HCT116 (cell line): ENCODE data around the gene CYSLTR2. TPM values are rescaled to one million over a fixed set of nuclear protein-coding genes. Genes with fewer than 3 reads are reported as not detected.

ENCODE experiments used
- ATAC-seq: fragments of 200-7000 bp; cut with Tn5 transposase; 2 replicates; pipeline ENCODE4 v1.9.1; 2020; ENCODE audit warnings: mild to moderate bottlenecking, moderate library complexity
- BruUV-seq: library from RNA; stranded (reverse); fragments of 400-500 nt; replicated peaks from 2 replicates; lab custom pipeline; 2021; lab: Mats Ljungman, UMichigan
- CTCF ChIA-PET: fragments of 300-600 bp; sonication (Branson Sonifier 250); formaldehyde crosslinking; loops from one replicate; lab custom pipeline; 2021; ENCODE audit warnings: antibody characterized with exemption; lab: Charles Lee
- POLR2A ChIA-PET: fragments of 300-600, 350-600 bp; sonication (Branson Sonifier 250); formaldehyde crosslinking; loops from one replicate; lab custom pipeline; 2021; ENCODE audit warnings: antibody characterized with exemption; lab: Charles Lee
- RAD21 ChIA-PET, 2 experiments: fragments of 300-600 bp; sonication (Branson Sonifier 250); formaldehyde crosslinking; loops; one replicate each; lab custom pipeline; 2023; ENCODE audit warnings: low total read pairs in 2 of 2; ENCODE audit not compliant: uncharacterized antibody in 2 of 2, unreplicated experiment in 2 of 2, low non-redundant PET in 1 of 2; lab: Charles Lee
- DNase-seq: peaks from one replicate; pipeline ENCODE4 v3.0.0-alpha.2; 2010; ENCODE audit warnings: low read depth, low spot score
- H2AFZ ChIP-seq: fragments of 200-600 bp; shearing (Covaris generic), sonication (generic); 2 replicates; pipeline ENCODE4 v1.6.1; 2017; ENCODE audit warnings: low read depth, mixed run types, mixed read lengths, antibody characterized with exemption, low read length; ENCODE audit not compliant: poor library complexity, severe bottlenecking
- H3K27ac ChIP-seq: 2 replicates; pipeline ENCODE4 v1.5.1; 2012; ENCODE audit warnings: low read depth, low read length
- H3K27me3 ChIP-seq: fragments of 200-600 bp; sonication (generic); 2 replicates; pipeline ENCODE4 v1.6.1; 2016; ENCODE audit warnings: mixed run types, low read length, mixed read lengths; ENCODE audit not compliant: insufficient read depth
- H3K36me3 ChIP-seq, 2 experiments: fragments of 200-500 bp in 1 of 2; fragments of 200-600 bp in 1 of 2; sonication (Bioruptor generic) in 1 of 2; sonication (generic) in 1 of 2; 2 replicates each; pipeline versions ENCODE4 v1.5.1 to v1.6.1; 2014 to 2016; ENCODE audit warnings: low read length in 2 of 2, inconsistent platforms in 1 of 2, mixed read lengths in 1 of 2, mixed run types in 1 of 2; ENCODE audit not compliant: insufficient read depth in 2 of 2, control insufficient read depth in 1 of 2
- H3K4me1 ChIP-seq, 2 experiments: fragments of 200-600 bp in 1 of 2; sonication (generic) in 1 of 2; 2 replicates each; pipeline versions ENCODE4 v1.5.1 to v1.6.1; 2012 to 2017; ENCODE audit warnings: low read length in 2 of 2, inconsistent platforms in 1 of 2, mild to moderate bottlenecking in 1 of 2, mixed read lengths in 1 of 2, mixed run types in 1 of 2, moderate library complexity in 1 of 2; ENCODE audit not compliant: insufficient read depth in 2 of 2, control insufficient read depth in 1 of 2
- H3K4me2 ChIP-seq: fragments of 200-600 bp; sonication (generic); 2 replicates; pipeline ENCODE4 v1.6.1; 2017; ENCODE audit warnings: mixed run types, low read length, mixed read lengths
- H3K4me3 ChIP-seq, 2 experiments: fragments of 200-600 bp in 1 of 2; sonication (generic) in 1 of 2; replicated peaks in 1 of 2; 2 replicates each; pipeline ENCODE4 v1.5.1; 2011 to 2016; ENCODE audit warnings: low read length in 2 of 2, control low read depth in 1 of 2, low read depth in 1 of 2, mild to moderate bottlenecking in 1 of 2, mixed read lengths in 1 of 2, mixed run types in 1 of 2
- H3K79me2 ChIP-seq: fragments of 200-600 bp; sonication (generic); 2 replicates; pipeline ENCODE4 v1.6.1; 2017; ENCODE audit warnings: mild to moderate bottlenecking, mixed run types, low read length, moderate library complexity, mixed read lengths; ENCODE audit not compliant: insufficient read depth
- H3K9ac ChIP-seq: fragments of 200-600 bp; sonication (generic); 2 replicates; pipeline ENCODE4 v1.6.1; 2016; ENCODE audit warnings: low read length, mixed read lengths
- H3K9me2 ChIP-seq: fragments of 200-600 bp; sonication (generic), shearing (Covaris generic); 2 replicates; pipeline ENCODE4 v1.6.1; 2017; ENCODE audit warnings: mixed run types, mild to moderate bottlenecking, moderate library complexity; ENCODE audit not compliant: insufficient read depth
- H3K9me3 ChIP-seq, 2 experiments: fragments of 200-500 bp in 1 of 2; fragments of 200-600 bp in 1 of 2; sonication (Bioruptor generic) in 1 of 2; sonication (generic) in 1 of 2; 2 replicates each; pipeline ENCODE4 v1.6.1; 2014 to 2017; ENCODE audit warnings: low read length in 2 of 2, mixed read lengths in 2 of 2, inconsistent platforms in 1 of 2, low read depth in 1 of 2, mild to moderate bottlenecking in 1 of 2, mixed run types in 1 of 2, moderate library complexity in 1 of 2; ENCODE audit not compliant: control insufficient read depth in 1 of 2, insufficient read depth in 1 of 2
- H4K20me1 ChIP-seq: fragments of 200-600 bp; sonication (generic), shearing (Covaris generic); 2 replicates; pipeline ENCODE4 v1.6.1; 2017; ENCODE audit warnings: mixed run types, mild to moderate bottlenecking, moderate library complexity; ENCODE audit not compliant: insufficient read depth
- ATF3 ChIP-seq: IDR thresholded peaks from 2 replicates; pipeline ENCODE4 v1.6.1; 2012
- CEBPB ChIP-seq: IDR thresholded peaks from 2 replicates; pipeline ENCODE4 v1.6.1; 2012; ENCODE audit warnings: low read depth
- CTCF ChIP-seq, 3 experiments: fragments of 200-600 bp in 1 of 3; sonication (generic) in 1 of 3; IDR thresholded peaks in 2 of 3; conservative IDR thresholded peaks in 1 of 3; 2 replicates each; pipeline ENCODE4 v1.5.1; 2012 to 2017; ENCODE audit warnings: low read depth in 2 of 3, low read length in 2 of 3, antibody characterized with exemption in 1 of 3, borderline replicate concordance in 1 of 3, control low read depth in 1 of 3, mild to moderate bottlenecking in 1 of 3, mixed read lengths in 1 of 3, mixed run types in 1 of 3, moderate library complexity in 1 of 3; ENCODE audit not compliant: insufficient read depth in 1 of 3
- EGR1 ChIP-seq: IDR thresholded peaks from 2 replicates; pipeline ENCODE4 v1.6.1; 2012; ENCODE audit warnings: low read depth
- FOSL1 ChIP-seq: IDR thresholded peaks from 2 replicates; pipeline ENCODE4 v1.6.1; 2012; ENCODE audit warnings: low read depth
- JUND ChIP-seq: IDR thresholded peaks from 2 replicates; pipeline ENCODE4 v1.6.1; 2012
- MAX ChIP-seq: IDR thresholded peaks from 2 replicates; pipeline ENCODE4 v1.6.1; 2012
- POLR2A ChIP-seq: IDR thresholded peaks from 2 replicates; pipeline ENCODE4 v1.7.0; 2011; ENCODE audit warnings: borderline replicate concordance; ENCODE audit not compliant: insufficient read depth, insufficient read length; ENCODE audit errors: extremely low read depth
- POLR2AphosphoS5 ChIP-seq: IDR thresholded peaks from 2 replicates; pipeline ENCODE4 v1.6.1; 2011; ENCODE audit warnings: mild to moderate bottlenecking, low read depth, low read length, moderate library complexity
- RAD21 ChIP-seq: IDR thresholded peaks from 2 replicates; pipeline ENCODE4 v1.6.1; 2012; ENCODE audit warnings: low read depth, mild to moderate bottlenecking
- REST ChIP-seq: IDR thresholded peaks from 2 replicates; pipeline ENCODE4 v1.6.1; 2012; ENCODE audit warnings: low read depth
- SP1 ChIP-seq: IDR thresholded peaks from 2 replicates; pipeline ENCODE4 v1.6.1; 2012; ENCODE audit warnings: low read depth
- SRF ChIP-seq: IDR thresholded peaks from 2 replicates; pipeline ENCODE4 v1.6.1; 2012; ENCODE audit warnings: low read depth
- ZFX ChIP-seq: fragments of 450-650 bp; IDR thresholded peaks from 2 replicates; pipeline ENCODE4 v1.6.1; 2017
- ZNF274 ChIP-seq: fragments of 200-500 bp; sonication (Bioruptor generic); IDR thresholded peaks from 2 replicates; pipeline ENCODE4 v1.6.1; 2014; ENCODE audit warnings: mild to moderate bottlenecking, low read depth, low read length, inconsistent platforms
- intact Hi-C: fragments of 100-400 bp; cut with micrococcal nuclease; formaldehyde crosslinking; loops from 2 replicates; pipeline ENCODE4 v1.10.0; 2022
- total RNA-seq: library from RNA; stranded (reverse); gene quantifications from one replicate; pipeline ENCODE4 v1.2.1, GENCODE V29; 2021; ENCODE audit not compliant: unreplicated experiment

Gene CYSLTR2
- total RNA-seq, 1 experiment from 2014 or later: not detected

- Histone ChIP-seq H3K9ac (no peak overlapping the region), H3K27me3 (no peaks in the 10 kb centered on the region), H3K36me3 (no peaks in the 10 kb centered on the region), H3K4me1 (no peaks in the 10 kb centered on the region)
- ChIA-PET RAD21 (no interaction called here), POLR2A (no interaction called here)
- BruUV-seq: no TSS peak
- ATAC-seq: no peak
- no peak for TF ChIP-seq EGR1
- TF ChIP-seq ATF3: no peak
- TF ChIP-seq, all 23 proteins: peak for 0
- CTCF ChIA-PET: no interaction called here
- Histone ChIP-seq H3K9me3 (no peaks in the 10 kb centered on the region), H3K27ac (no peak overlapping the region), H2AFZ (no peak overlapping the region), H3K9me2 (no peaks in the 10 kb centered on the region), H4K20me1 (no peaks in the 10 kb centered on the region), H3K79me2 (no peaks in the 10 kb centered on the region), H3K4me2 (no peak overlapping the region), H3K4me3 (no peak overlapping the region)
- intact Hi-C loops: no loop called here
- no peak for DNase-seq
These were observed 6.8 kb downstream of the CYSLTR2 start for GRCh38 chr13:48660361-48661076.

GRCh38 chr13:48661107-48661506, 7.4 kb downstream of the CYSLTR2 start:
- Histone ChIP-seq H3K4me1 (no peaks in the 10 kb centered on the region), H3K27me3 (no peaks in the 10 kb centered on the region), H4K20me1 (no peaks in the 10 kb centered on the region), H3K4me3 (no peak overlapping the region), H3K27ac (no peak overlapping the region), H3K36me3 (no peaks in the 10 kb centered on the region), H3K9me2 (no peaks in the 10 kb centered on the region), H3K9me3 (no peaks in the 10 kb centered on the region), H3K4me2 (no peak overlapping the region), H3K79me2 (no peaks in the 10 kb centered on the region), H2AFZ (no peak overlapping the region), H3K9ac (no peak overlapping the region)
- RAD21 ChIA-PET: no interaction called here
- no peak for ATAC-seq
- POLR2A ChIA-PET: no interaction called here
- no TSS peak for BruUV-seq
- CTCF ChIA-PET: no interaction called here
- no peak for TF ChIP-seq JUND
- no peak for TF ChIP-seq SRF
- no peak for TF ChIP-seq REST
- TF ChIP-seq RAD21: no peak
- no peak for TF ChIP-seq CEBPB
- TF ChIP-seq SP1: no peak
- no peak for TF ChIP-seq ZNF274
- TF ChIP-seq FOSL1: no peak
- TF ChIP-seq ZFX: no peak
- no peak for TF ChIP-seq POLR2AphosphoS5
- no peak for TF ChIP-seq ATF3
- no peak for TF ChIP-seq CTCF (IDR thresholded peaks at IDR 0.05 in 2 of 3, conservative IDR thresholded peaks at IDR 0.05 in 1 of 3; ENCODE audit: borderline replicate concordance in 1 of 3, insufficient read depth in 1 of 3, low read depth in 2 of 3, low read length in 2 of 3)
- TF ChIP-seq MAX: no peak
- TF ChIP-seq POLR2A: no peak
- no peak for DNase-seq
- intact Hi-C loops: no loop called here
